HCT116 (cell line): ENCODE measurements around the gene HORMAD2. TPM values are rescaled to one million over a fixed set of nuclear protein-coding genes. Genes with fewer than 3 reads are reported as not detected.

ENCODE experiments used
- ATAC-seq: fragments of 200-7000 bp; cut with Tn5 transposase; 2 replicates; pipeline ENCODE4 v1.9.1; 2020; ENCODE audit warnings: mild to moderate bottlenecking, moderate library complexity
- BruUV-seq: library from RNA; stranded (reverse); fragments of 400-500 nt; replicated peaks from 2 replicates; lab custom pipeline; 2021; lab: Mats Ljungman, UMichigan
- CTCF ChIA-PET: fragments of 300-600 bp; sonication (Branson Sonifier 250); formaldehyde crosslinking; loops from one replicate; lab custom pipeline; 2021; ENCODE audit warnings: antibody characterized with exemption; lab: Charles Lee
- POLR2A ChIA-PET: fragments of 300-600, 350-600 bp; sonication (Branson Sonifier 250); formaldehyde crosslinking; loops from one replicate; lab custom pipeline; 2021; ENCODE audit warnings: antibody characterized with exemption; lab: Charles Lee
- RAD21 ChIA-PET, 2 experiments: fragments of 300-600 bp; sonication (Branson Sonifier 250); formaldehyde crosslinking; loops; one replicate each; lab custom pipeline; 2023; ENCODE audit warnings: low total read pairs in 2 of 2; ENCODE audit not compliant: uncharacterized antibody in 2 of 2, unreplicated experiment in 2 of 2, low non-redundant PET in 1 of 2; lab: Charles Lee
- DNase-seq: peaks from one replicate; pipeline ENCODE4 v3.0.0-alpha.2; 2010; ENCODE audit warnings: low read depth, low spot score
- H2AFZ ChIP-seq: fragments of 200-600 bp; shearing (Covaris generic), sonication (generic); 2 replicates; pipeline ENCODE4 v1.6.1; 2017; ENCODE audit warnings: low read depth, mixed run types, mixed read lengths, antibody characterized with exemption, low read length; ENCODE audit not compliant: poor library complexity, severe bottlenecking
- H3K27ac ChIP-seq: 2 replicates; pipeline ENCODE4 v1.5.1; 2012; ENCODE audit warnings: low read depth, low read length
- H3K27me3 ChIP-seq: fragments of 200-600 bp; sonication (generic); 2 replicates; pipeline ENCODE4 v1.6.1; 2016; ENCODE audit warnings: mixed run types, low read length, mixed read lengths; ENCODE audit not compliant: insufficient read depth
- H3K36me3 ChIP-seq, 2 experiments: fragments of 200-500 bp in 1 of 2; fragments of 200-600 bp in 1 of 2; sonication (Bioruptor generic) in 1 of 2; sonication (generic) in 1 of 2; 2 replicates each; pipeline versions ENCODE4 v1.5.1 to v1.6.1; 2014 to 2016; ENCODE audit warnings: low read length in 2 of 2, inconsistent platforms in 1 of 2, mixed read lengths in 1 of 2, mixed run types in 1 of 2; ENCODE audit not compliant: insufficient read depth in 2 of 2, control insufficient read depth in 1 of 2
- H3K4me1 ChIP-seq, 2 experiments: fragments of 200-600 bp in 1 of 2; sonication (generic) in 1 of 2; 2 replicates each; pipeline versions ENCODE4 v1.5.1 to v1.6.1; 2012 to 2017; ENCODE audit warnings: low read length in 2 of 2, inconsistent platforms in 1 of 2, mild to moderate bottlenecking in 1 of 2, mixed read lengths in 1 of 2, mixed run types in 1 of 2, moderate library complexity in 1 of 2; ENCODE audit not compliant: insufficient read depth in 2 of 2, control insufficient read depth in 1 of 2
- H3K4me2 ChIP-seq: fragments of 200-600 bp; sonication (generic); 2 replicates; pipeline ENCODE4 v1.6.1; 2017; ENCODE audit warnings: mixed run types, low read length, mixed read lengths
- H3K4me3 ChIP-seq, 2 experiments: fragments of 200-600 bp in 1 of 2; sonication (generic) in 1 of 2; replicated peaks in 1 of 2; 2 replicates each; pipeline ENCODE4 v1.5.1; 2011 to 2016; ENCODE audit warnings: low read length in 2 of 2, control low read depth in 1 of 2, low read depth in 1 of 2, mild to moderate bottlenecking in 1 of 2, mixed read lengths in 1 of 2, mixed run types in 1 of 2
- H3K79me2 ChIP-seq: fragments of 200-600 bp; sonication (generic); 2 replicates; pipeline ENCODE4 v1.6.1; 2017; ENCODE audit warnings: mild to moderate bottlenecking, mixed run types, low read length, moderate library complexity, mixed read lengths; ENCODE audit not compliant: insufficient read depth
- H3K9ac ChIP-seq: fragments of 200-600 bp; sonication (generic); 2 replicates; pipeline ENCODE4 v1.6.1; 2016; ENCODE audit warnings: low read length, mixed read lengths
- H3K9me2 ChIP-seq: fragments of 200-600 bp; sonication (generic), shearing (Covaris generic); 2 replicates; pipeline ENCODE4 v1.6.1; 2017; ENCODE audit warnings: mixed run types, mild to moderate bottlenecking, moderate library complexity; ENCODE audit not compliant: insufficient read depth
- H3K9me3 ChIP-seq, 2 experiments: fragments of 200-500 bp in 1 of 2; fragments of 200-600 bp in 1 of 2; sonication (Bioruptor generic) in 1 of 2; sonication (generic) in 1 of 2; 2 replicates each; pipeline ENCODE4 v1.6.1; 2014 to 2017; ENCODE audit warnings: low read length in 2 of 2, mixed read lengths in 2 of 2, inconsistent platforms in 1 of 2, low read depth in 1 of 2, mild to moderate bottlenecking in 1 of 2, mixed run types in 1 of 2, moderate library complexity in 1 of 2; ENCODE audit not compliant: control insufficient read depth in 1 of 2, insufficient read depth in 1 of 2
- H4K20me1 ChIP-seq: fragments of 200-600 bp; sonication (generic), shearing (Covaris generic); 2 replicates; pipeline ENCODE4 v1.6.1; 2017; ENCODE audit warnings: mixed run types, mild to moderate bottlenecking, moderate library complexity; ENCODE audit not compliant: insufficient read depth
- ATF3 ChIP-seq: IDR thresholded peaks from 2 replicates; pipeline ENCODE4 v1.6.1; 2012
- CBX3 ChIP-seq: IDR thresholded peaks from 2 replicates; pipeline ENCODE4 v1.6.1; 2012; ENCODE audit warnings: low read depth
- CEBPB ChIP-seq: IDR thresholded peaks from 2 replicates; pipeline ENCODE4 v1.6.1; 2012; ENCODE audit warnings: low read depth
- EGR1 ChIP-seq: IDR thresholded peaks from 2 replicates; pipeline ENCODE4 v1.6.1; 2012; ENCODE audit warnings: low read depth
- ELF1 ChIP-seq: IDR thresholded peaks from 2 replicates; pipeline ENCODE4 v1.6.1; 2012; ENCODE audit warnings: low read depth, borderline replicate concordance
- EZH2phosphoT487 ChIP-seq: fragments of 200-600 bp; IDR thresholded peaks from 2 replicates; pipeline ENCODE4 v1.6.1; 2018; ENCODE audit warnings: antibody characterized with exemption, borderline replicate concordance
- FOSL1 ChIP-seq: IDR thresholded peaks from 2 replicates; pipeline ENCODE4 v1.6.1; 2012; ENCODE audit warnings: low read depth
- POLR2A ChIP-seq: IDR thresholded peaks from 2 replicates; pipeline ENCODE4 v1.7.0; 2011; ENCODE audit warnings: borderline replicate concordance; ENCODE audit not compliant: insufficient read depth, insufficient read length; ENCODE audit errors: extremely low read depth
- POLR2AphosphoS5 ChIP-seq: IDR thresholded peaks from 2 replicates; pipeline ENCODE4 v1.6.1; 2011; ENCODE audit warnings: mild to moderate bottlenecking, low read depth, low read length, moderate library complexity
- SIN3A ChIP-seq: IDR thresholded peaks from 2 replicates; pipeline ENCODE4 v1.6.1; 2012; ENCODE audit warnings: low read depth
- SRF ChIP-seq: IDR thresholded peaks from 2 replicates; pipeline ENCODE4 v1.6.1; 2012; ENCODE audit warnings: low read depth
- YY1 ChIP-seq: IDR thresholded peaks from 2 replicates; pipeline ENCODE4 v1.6.1; 2011; ENCODE audit warnings: low read length, low read depth, moderate library complexity, mild to moderate bottlenecking; ENCODE audit not compliant: insufficient replicate concordance; ENCODE audit errors: extremely low read depth
- ZFX ChIP-seq: fragments of 450-650 bp; IDR thresholded peaks from 2 replicates; pipeline ENCODE4 v1.6.1; 2017
- ZNF274 ChIP-seq: fragments of 200-500 bp; sonication (Bioruptor generic); IDR thresholded peaks from 2 replicates; pipeline ENCODE4 v1.6.1; 2014; ENCODE audit warnings: mild to moderate bottlenecking, low read depth, low read length, inconsistent platforms
- intact Hi-C: fragments of 100-400 bp; cut with micrococcal nuclease; formaldehyde crosslinking; loops from 2 replicates; pipeline ENCODE4 v1.10.0; 2022
- total RNA-seq: library from RNA; stranded (reverse); gene quantifications from one replicate; pipeline ENCODE4 v1.2.1, GENCODE V29; 2021; ENCODE audit not compliant: unreplicated experiment

The HORMAD2 gene
- total RNA-seq, 1 experiment from 2014 or later = not detected

DNA sequence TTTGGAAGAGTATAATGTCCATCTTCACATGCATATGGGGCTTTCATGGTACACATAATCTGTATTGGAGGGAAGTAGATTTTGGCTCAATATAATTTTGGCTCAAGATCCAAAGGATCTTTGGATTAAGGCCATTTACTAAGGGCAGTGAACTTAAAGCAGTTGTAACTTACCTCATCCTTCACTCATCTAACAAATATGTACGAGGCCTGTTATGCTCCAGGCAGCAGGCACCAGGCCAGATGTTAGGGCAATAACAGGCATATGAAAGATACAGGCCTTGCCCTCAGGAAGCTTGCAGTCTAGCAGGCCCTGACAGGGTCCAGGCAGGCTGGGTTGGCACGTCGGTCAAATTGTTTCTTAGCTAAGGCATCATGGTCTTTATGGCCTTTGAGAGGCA lies 121.7 kb downstream of the HORMAD2 start:
- no TSS peak for BruUV-seq
- ATAC-seq = no peak
- no peak overlapping the region for H3K27ac ChIP-seq
- H3K4me2 ChIP-seq = no peak overlapping the region
- no peak overlapping the region for H2AFZ ChIP-seq
- H3K4me3 ChIP-seq = no peak overlapping the region
- POLR2A ChIA-PET = interaction anchor here (1.0 kb wide), 1 partner anchor 8 kb away, joined by 4 read pairs; no protein-coding TSS in a partner anchor
- H3K9me2 ChIP-seq = no peaks in the 10 kb centered on the region
- H3K4me1 ChIP-seq = peaks cover 34 to 70% of the 10 kb centered on the region in 2 experiments
- TF ChIP-seq EGR1 (no peak), EZH2phosphoT487 (no peak), CBX3 (peak; percentile 22; the same call in 1 of the 2 replicates)
- TF ChIP-seq, all 23 proteins: peak for 1
- Histone ChIP-seq H3K36me3 (peaks cover 0 to 7% of the 10 kb centered on the region in 2 experiments; a peak in 1 of 4 replicates), H4K20me1 (no peaks in the 10 kb centered on the region), H3K9ac (no peak overlapping the region), H3K9me3 (peaks cover 0 to 9% of the 10 kb centered on the region in 2 experiments; a peak in 1 of 4 replicates), H3K79me2 (no peaks in the 10 kb centered on the region), H3K27me3 (no peaks in the 10 kb centered on the region)
- DNase-seq = no peak
- intact Hi-C loops = no loop called here
- RAD21 ChIA-PET = no interaction called here
- CTCF ChIA-PET = no interaction called here

DNA sequence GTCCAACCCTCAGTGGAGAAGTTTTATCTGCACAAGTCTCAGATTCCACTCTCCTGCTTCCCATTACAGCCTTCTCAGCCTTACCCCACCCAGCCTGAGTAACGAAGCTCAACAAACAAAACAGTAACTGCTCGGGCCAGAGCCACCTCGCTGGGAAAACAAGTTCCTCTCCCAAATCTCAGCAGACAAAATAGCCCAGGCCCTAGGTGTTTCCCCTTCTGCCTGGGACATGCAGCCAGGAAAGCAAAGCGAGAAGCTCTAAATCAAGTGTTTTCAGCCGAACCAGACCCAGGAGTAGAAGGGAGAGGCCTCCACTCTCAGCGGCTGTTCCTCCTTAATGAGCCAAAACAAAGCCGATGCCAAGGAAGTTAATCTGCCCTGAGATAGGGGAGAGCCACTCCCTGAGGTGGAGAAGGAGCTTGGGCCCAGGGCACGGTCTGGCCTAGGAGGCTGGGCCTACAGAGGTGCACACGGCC lies 122.3 kb downstream of the HORMAD2 start:
- TF ChIP-seq POLR2A (no peak), FOSL1 (no peak), CEBPB (no peak), ZNF274 (no peak), YY1 (no peak), ZFX (no peak), ATF3 (no peak), SRF (no peak), SIN3A (no peak), POLR2AphosphoS5 (no peak), ELF1 (no peak)
- ChIA-PET CTCF (no interaction called here), POLR2A (interaction anchor here (1.0 kb wide), 1 partner anchor 8 kb away, joined by 4 read pairs; no protein-coding TSS in a partner anchor), RAD21 (no interaction called here)
- no peak for DNase-seq
- Histone ChIP-seq H3K4me3 (no peak overlapping the region), H4K20me1 (no peaks in the 10 kb centered on the region), H3K9ac (no peak overlapping the region), H3K27ac (peak overlapping the region; percentile 3; the same call in 1 of the 2 replicates), H3K9me3 (peaks cover 0 to 9% of the 10 kb centered on the region in 2 experiments; a peak in 1 of 4 replicates), H3K4me1 (peaks cover 34 to 70% of the 10 kb centered on the region in 2 experiments), H3K9me2 (no peaks in the 10 kb centered on the region), H2AFZ (no peak overlapping the region), H3K79me2 (no peaks in the 10 kb centered on the region), H3K36me3 (peaks cover 0 to 7% of the 10 kb centered on the region in 2 experiments; a peak in 1 of 4 replicates), H3K4me2 (no peak overlapping the region), H3K27me3 (no peaks in the 10 kb centered on the region)
- intact Hi-C loops = no loop called here
- ATAC-seq = no peak
- BruUV-seq = no TSS peak
